CD14-positive monocyte (primary cell): ENCODE data around the gene SLC25A36. TPM values are rescaled to one million over a fixed set of nuclear protein-coding genes. Genes with fewer than 3 reads are reported as not detected.

Experiments
- DNase-seq, 3 donors: peaks; one replicate each; pipeline ENCODE4 v3.0.0-alpha.2; 2011 to 2022
- H2AFZ ChIP-seq: 2 replicates; pipeline ENCODE4 v1.6.0; 2012; ENCODE audit warnings: mild to moderate bottlenecking, low read depth, low read length, inconsistent platforms; ENCODE audit not compliant: insufficient read depth, poor library complexity, severe bottlenecking
- H3K27ac ChIP-seq, 2 donors: 1 replicate in 1 of 2; 2 replicates in 1 of 2; pipeline ENCODE4 v1.5.1; 2012 to 2013; ENCODE audit warnings: low read length in 2 of 2, control low read depth in 1 of 2, inconsistent platforms in 1 of 2, low read depth in 1 of 2, mild to moderate bottlenecking in 1 of 2
- H3K27me3 ChIP-seq, 2 donors: one replicate each; pipeline versions ENCODE4 v1.6.0 to v1.6.1; 2011 to 2013; ENCODE audit warnings: low read length in 2 of 2; ENCODE audit not compliant: control insufficient read depth in 2 of 2, insufficient read depth in 2 of 2
- H3K36me3 ChIP-seq, 2 donors: replicated peaks in 1 of 2; 1 replicate in 1 of 2; 2 replicates in 1 of 2; pipeline versions ENCODE4 v1.5.1 to v1.6.1; 2012 to 2013; ENCODE audit warnings: low read length in 2 of 2, control low read depth in 1 of 2, inconsistent platforms in 1 of 2, mild to moderate bottlenecking in 1 of 2; ENCODE audit not compliant: insufficient read depth in 2 of 2, control insufficient read depth in 1 of 2
- H3K4me1 ChIP-seq, 2 donors: 1 replicate in 1 of 2; 2 replicates in 1 of 2; pipeline versions ENCODE4 v1.5.1 to v1.6.1; 2012 to 2013; ENCODE audit warnings: low read length in 2 of 2, control low read depth in 1 of 2, inconsistent platforms in 1 of 2, mild to moderate bottlenecking in 1 of 2, moderate library complexity in 1 of 2; ENCODE audit not compliant: insufficient read depth in 2 of 2, control insufficient read depth in 1 of 2
- H3K4me2 ChIP-seq: replicated peaks from 2 replicates; pipeline ENCODE3; 2012; ENCODE audit warnings: low read length, moderate library complexity, mild to moderate bottlenecking; ENCODE audit not compliant: poor library complexity, severe bottlenecking; ENCODE audit errors: extremely low read depth
- H3K4me3 ChIP-seq, 3 experiments: fragments of 200-600 bp in 1 of 3; sonication (generic) in 1 of 3; replicated peaks in 1 of 3; 1 replicate in 2 of 3; 2 replicates in 1 of 3; pipeline ENCODE4 v1.5.1; 2011 to 2013; ENCODE audit warnings: low read length in 3 of 3, mild to moderate bottlenecking in 3 of 3, control low read depth in 2 of 3, low read depth in 2 of 3, inconsistent platforms in 1 of 3, moderate library complexity in 1 of 3
- H3K79me2 ChIP-seq: 2 replicates; pipeline ENCODE4 v1.6.0; 2012; ENCODE audit warnings: mild to moderate bottlenecking, control low read depth, inconsistent platforms, low read length, moderate library complexity; ENCODE audit not compliant: insufficient read depth
- H3K9ac ChIP-seq: 2 replicates; pipeline ENCODE4 v1.6.0; 2017; ENCODE audit warnings: low read length, mild to moderate bottlenecking; ENCODE audit not compliant: insufficient read depth, poor library complexity, severe bottlenecking
- H3K9me3 ChIP-seq, 2 donors: replicated peaks in 1 of 2; 1 replicate in 1 of 2; 2 replicates in 1 of 2; pipeline versions ENCODE4 v1.5.1 to v1.6.1; 2012 to 2013; ENCODE audit warnings: low read length in 2 of 2, control low read depth in 1 of 2; ENCODE audit not compliant: control insufficient read depth in 1 of 2, insufficient read depth in 1 of 2
- H4K20me1 ChIP-seq: 2 replicates; pipeline ENCODE4 v1.6.0; 2012; ENCODE audit warnings: mild to moderate bottlenecking, low read length, control low read depth, moderate library complexity; ENCODE audit not compliant: insufficient read depth
- H3K27ac Mint-ChIP-seq, 7 donors: one replicate each; pipeline ENCODE4 v1.8.0; 2020; ENCODE audit warnings: mild to moderate bottlenecking in 7 of 7, mixed read lengths in 7 of 7, moderate library complexity in 6 of 7, inconsistent platforms in 2 of 7
- H3K27me3 Mint-ChIP-seq, 3 donors: one replicate each; pipeline ENCODE4 v1.8.0; 2021 to 2022; ENCODE audit warnings: low read depth in 3 of 3, mild to moderate bottlenecking in 3 of 3, mixed read lengths in 3 of 3, moderate library complexity in 3 of 3, inconsistent platforms in 1 of 3
- H3K36me3 Mint-ChIP-seq, 2 donors: one replicate each; pipeline ENCODE4 v1.8.0; 2020; ENCODE audit warnings: mixed read lengths in 2 of 2, inconsistent platforms in 1 of 2, mild to moderate bottlenecking in 1 of 2
- H3K4me1 Mint-ChIP-seq: one replicate; pipeline ENCODE4 v1.8.0; 2020; ENCODE audit warnings: mild to moderate bottlenecking, mixed read lengths
- H3K4me3 Mint-ChIP-seq, 2 donors: one replicate each; pipeline ENCODE4 v1.8.0; 2020; ENCODE audit warnings: mild to moderate bottlenecking in 2 of 2, mixed read lengths in 2 of 2, moderate library complexity in 1 of 2
- H3K9me3 Mint-ChIP-seq, 7 donors: one replicate each; pipeline ENCODE4 v1.8.0; 2020 to 2022; ENCODE audit warnings: mixed read lengths in 7 of 7, mild to moderate bottlenecking in 6 of 7, moderate library complexity in 6 of 7, inconsistent platforms in 2 of 7
- CTCF ChIP-seq: fragments of 200-600 bp; IDR thresholded peaks from one replicate; pipeline ENCODE4 v1.8.0; 2022; ENCODE audit warnings: antibody characterized with exemption, mild to moderate bottlenecking
- WGBS: methylation state at CpG from one replicate; pipeline ENCODE4 v1.1.5; 2013; ENCODE audit warnings: missing lambda C conversion rate; ENCODE audit not compliant: insufficient coverage; 5-methylcytosine and 5-hydroxymethylcytosine counted together
- intact Hi-C, 2 donors: fragments of 100-400 bp; cut with micrococcal nuclease; formaldehyde crosslinking; loops; one replicate each; pipeline versions ENCODE4 v1.15.0 to v1.15.1; 2023
- polyA plus RNA-seq, 3 donors: library from polyadenylated mRNA; depleted of rRNA in 1 of 3; unstranded in 2 of 3; stranded (reverse) in 1 of 3; fragments of 300-500 nt in 2 of 3; fragments of >200 nt in 1 of 3; fragmentation: Illumina TruSeq in 2 of 3; gene quantifications; 1 replicate in 2 of 3; 2 replicates in 1 of 3; pipeline ENCODE4 v1.2.3, GENCODE V29; 2012 to 2021

SLC25A36 gene
- polyA plus RNA-seq, 3 donors, result 20.4 to 30.3 (median 20.6) TPM

- Histone ChIP-seq H3K27me3 (no peaks in the 10 kb centered on the region), H2AFZ (no peak overlapping the region), H4K20me1 (no peaks in the 10 kb centered on the region), H3K9ac (no peak overlapping the region), H3K79me2 (no peaks in the 10 kb centered on the region), H3K4me2 (no peak overlapping the region), H3K4me3 (no peak overlapping the region), H3K36me3 (no peaks in the 10 kb centered on the region), H3K4me1 (no peaks in the 10 kb centered on the region), H3K9me3 (no peaks in the 10 kb centered on the region), H3K27ac (no peak overlapping the region)
- Mint-ChIP-seq H3K9me3 (no peaks in the 10 kb centered on the region), H3K4me1 (peaks cover 3% of the 10 kb centered on the region), H3K4me3 (no peak overlapping the region), H3K36me3 (no peaks in the 10 kb centered on the region), H3K27me3 (peaks cover 0 to 3% (median 0%) of the 10 kb centered on the region in 3 donors), H3K27ac (no peak overlapping the region)
- DNase-seq, result no peak
- TF ChIP-seq CTCF, result no peak
- no CpG with 5 or more reads among the region's 2 CpGs for WGBS
- intact Hi-C loops, result no loop called here
Observed at GRCh38 chr3:140911822-140912221, 29.8 kb upstream of the SLC25A36 start.

- H2AFZ ChIP-seq, result no peak overlapping the region
- Mint-ChIP-seq H3K27ac (no peak overlapping the region), H3K27me3 (peaks cover 0 to 3% (median 0%) of the 10 kb centered on the region in 3 donors), H3K4me1 (peaks cover 3% of the 10 kb centered on the region), H3K9me3 (no peaks in the 10 kb centered on the region), H3K36me3 (no peaks in the 10 kb centered on the region), H3K4me3 (no peak overlapping the region)
- H3K4me1 ChIP-seq, result no peaks in the 10 kb centered on the region
- no peak for DNase-seq
- no peak overlapping the region for H3K4me3 ChIP-seq
- H4K20me1 ChIP-seq, result no peaks in the 10 kb centered on the region
- no peak overlapping the region for H3K27ac ChIP-seq
- TF ChIP-seq CTCF, result no peak
- H3K9ac ChIP-seq, result no peak overlapping the region
- intact Hi-C loops, result no loop called here
- no peaks in the 10 kb centered on the region for H3K9me3 ChIP-seq
- WGBS, result no CpG with 5 or more reads among the region's 5 CpGs
- H3K4me2 ChIP-seq, result no peak overlapping the region
- H3K36me3 ChIP-seq, result no peaks in the 10 kb centered on the region
- no peaks in the 10 kb centered on the region for H3K79me2 ChIP-seq
- no peaks in the 10 kb centered on the region for H3K27me3 ChIP-seq
Observed at GRCh38 chr3:140913728-140914127, 27.9 kb upstream of the SLC25A36 start.
